ENCODE results near the gene RTL9. TPM values are rescaled to one million over a fixed set of nuclear protein-coding genes. Genes with fewer than 3 reads are reported as not detected.

RTL9 gene
- total RNA-seq, 1 experiment from 2014 or later, result not detected

DNA sequence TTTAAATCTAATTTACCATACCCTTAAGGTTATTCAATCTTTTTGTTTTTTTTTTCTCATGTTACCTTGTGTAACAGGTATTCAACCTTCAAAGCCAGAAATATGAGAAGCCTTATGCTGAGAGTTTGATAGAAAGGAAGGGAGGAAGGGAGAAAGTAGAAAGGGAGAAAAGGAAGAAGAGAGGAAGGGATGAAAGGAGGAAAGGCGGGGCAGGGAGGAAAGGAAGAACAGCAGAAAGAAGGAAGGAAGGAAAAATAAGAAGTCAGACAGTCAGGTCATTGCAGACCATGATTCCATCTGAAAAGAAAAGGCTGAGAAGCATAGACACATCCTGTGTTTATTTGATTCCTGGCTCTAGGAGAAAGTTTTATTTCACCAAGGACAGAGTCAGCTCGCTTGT, 30.9 kb downstream of the RTL9 start:
- no peaks in the 10 kb centered on the region for H3K4me1 ChIP-seq (ENCODE audit: control insufficient read depth, insufficient read depth, low read length)
- no peak for DNase-seq (ENCODE audit: low read depth, low spot score)
- ChIA-PET POLR2A (no interaction called here), CTCF (no interaction called here)
- no peaks in the 10 kb centered on the region for H3K27me3 ChIP-seq (ENCODE audit: control insufficient read depth, insufficient read depth, low read length)
- no peaks in the 10 kb centered on the region for H3K36me3 ChIP-seq (ENCODE audit: control insufficient read depth, insufficient read depth, low read length)
- intact Hi-C loops (cut with micrococcal nuclease; ENCODE audit: unreplicated experiment) (no loop called here), in situ Hi-C loops (cut with HindIII; ENCODE audit: low pct_unique_long_range_greater_than_20kb, low sequenced_read_pairs) (no loop called here)
- no peaks in the 10 kb centered on the region for H3K9me3 ChIP-seq (ENCODE audit: control insufficient read depth, insufficient read depth, low read depth, low read length)
- no peak for ATAC-seq
- no peak overlapping the region for H3K4me3 ChIP-seq (ENCODE audit: low read depth in 2 of 2, low read length in 2 of 2)
- TF ChIP-seq POLR2AphosphoS5 (IDR thresholded peaks at IDR 0.05; ENCODE audit: low read depth, low read length) (no peak), TCF7L2 (IDR thresholded peaks at IDR 0.05; ENCODE audit: low read depth, low read length) (no peak), SIN3A (IDR thresholded peaks at IDR 0.05; ENCODE audit: borderline replicate concordance, insufficient read depth, low read depth, low read length) (no peak)
- TF ChIP-seq, protein P1, sequence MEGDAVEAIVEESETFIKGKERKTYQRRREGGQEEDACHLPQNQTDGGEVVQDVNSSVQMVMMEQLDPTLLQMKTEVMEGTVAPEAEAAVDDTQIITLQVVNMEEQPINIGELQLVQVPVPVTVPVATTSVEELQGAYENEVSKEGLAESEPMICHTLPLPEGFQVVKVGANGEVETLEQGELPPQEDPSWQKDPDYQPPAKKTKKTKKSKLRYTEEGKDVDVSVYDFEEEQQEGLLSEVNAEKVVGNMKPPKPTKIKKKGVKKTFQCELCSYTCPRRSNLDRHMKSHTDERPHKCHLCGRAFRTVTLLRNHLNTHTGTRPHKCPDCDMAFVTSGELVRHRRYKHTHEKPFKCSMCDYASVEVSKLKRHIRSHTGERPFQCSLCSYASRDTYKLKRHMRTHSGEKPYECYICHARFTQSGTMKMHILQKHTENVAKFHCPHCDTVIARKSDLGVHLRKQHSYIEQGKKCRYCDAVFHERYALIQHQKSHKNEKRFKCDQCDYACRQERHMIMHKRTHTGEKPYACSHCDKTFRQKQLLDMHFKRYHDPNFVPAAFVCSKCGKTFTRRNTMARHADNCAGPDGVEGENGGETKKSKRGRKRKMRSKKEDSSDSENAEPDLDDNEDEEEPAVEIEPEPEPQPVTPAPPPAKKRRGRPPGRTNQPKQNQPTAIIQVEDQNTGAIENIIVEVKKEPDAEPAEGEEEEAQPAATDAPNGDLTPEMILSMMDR (IDR thresholded peaks at IDR 0.05), result no peak
- TF ChIP-seq, protein P2, sequence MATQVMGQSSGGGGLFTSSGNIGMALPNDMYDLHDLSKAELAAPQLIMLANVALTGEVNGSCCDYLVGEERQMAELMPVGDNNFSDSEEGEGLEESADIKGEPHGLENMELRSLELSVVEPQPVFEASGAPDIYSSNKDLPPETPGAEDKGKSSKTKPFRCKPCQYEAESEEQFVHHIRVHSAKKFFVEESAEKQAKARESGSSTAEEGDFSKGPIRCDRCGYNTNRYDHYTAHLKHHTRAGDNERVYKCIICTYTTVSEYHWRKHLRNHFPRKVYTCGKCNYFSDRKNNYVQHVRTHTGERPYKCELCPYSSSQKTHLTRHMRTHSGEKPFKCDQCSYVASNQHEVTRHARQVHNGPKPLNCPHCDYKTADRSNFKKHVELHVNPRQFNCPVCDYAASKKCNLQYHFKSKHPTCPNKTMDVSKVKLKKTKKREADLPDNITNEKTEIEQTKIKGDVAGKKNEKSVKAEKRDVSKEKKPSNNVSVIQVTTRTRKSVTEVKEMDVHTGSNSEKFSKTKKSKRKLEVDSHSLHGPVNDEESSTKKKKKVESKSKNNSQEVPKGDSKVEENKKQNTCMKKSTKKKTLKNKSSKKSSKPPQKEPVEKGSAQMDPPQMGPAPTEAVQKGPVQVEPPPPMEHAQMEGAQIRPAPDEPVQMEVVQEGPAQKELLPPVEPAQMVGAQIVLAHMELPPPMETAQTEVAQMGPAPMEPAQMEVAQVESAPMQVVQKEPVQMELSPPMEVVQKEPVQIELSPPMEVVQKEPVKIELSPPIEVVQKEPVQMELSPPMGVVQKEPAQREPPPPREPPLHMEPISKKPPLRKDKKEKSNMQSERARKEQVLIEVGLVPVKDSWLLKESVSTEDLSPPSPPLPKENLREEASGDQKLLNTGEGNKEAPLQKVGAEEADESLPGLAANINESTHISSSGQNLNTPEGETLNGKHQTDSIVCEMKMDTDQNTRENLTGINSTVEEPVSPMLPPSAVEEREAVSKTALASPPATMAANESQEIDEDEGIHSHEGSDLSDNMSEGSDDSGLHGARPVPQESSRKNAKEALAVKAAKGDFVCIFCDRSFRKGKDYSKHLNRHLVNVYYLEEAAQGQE (IDR thresholded peaks at IDR 0.05; ENCODE audit: insufficient read depth in 1 of 2, low read depth in 2 of 2, low read length in 1 of 2), result no peak
- BruUV-seq (replicated peaks), result no TSS peak
- H3K27ac ChIP-seq (ENCODE audit: low read length), result no peak overlapping the region

DNA sequence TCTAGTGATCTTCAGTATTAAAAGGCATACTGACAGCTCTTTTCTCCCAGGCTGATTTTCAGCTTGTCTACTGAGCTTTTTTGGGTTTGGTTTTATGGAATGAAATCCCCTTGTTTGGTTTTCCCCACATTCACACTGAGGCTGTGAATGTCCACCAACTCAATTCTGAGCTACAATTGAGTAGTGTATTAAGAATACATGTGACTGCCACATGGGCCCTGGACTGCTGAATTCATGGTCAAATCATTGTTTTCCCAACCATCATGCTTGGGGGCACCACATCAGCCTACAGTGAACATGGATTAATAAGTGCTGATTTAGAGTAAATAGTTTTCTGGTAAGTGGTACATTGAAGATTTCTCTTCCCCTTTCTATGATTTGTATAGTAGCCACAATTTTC, 32.4 kb downstream of the RTL9 start:
- Histone ChIP-seq H3K36me3 (ENCODE audit: control insufficient read depth, insufficient read depth, low read length) (no peaks in the 10 kb centered on the region), H3K27me3 (ENCODE audit: control insufficient read depth, insufficient read depth, low read length) (no peaks in the 10 kb centered on the region), H3K4me3 (ENCODE audit: low read depth in 2 of 2, low read length in 2 of 2) (no peak overlapping the region), H3K27ac (ENCODE audit: low read length) (no peak overlapping the region), H3K9me3 (ENCODE audit: control insufficient read depth, insufficient read depth, low read depth, low read length) (no peaks in the 10 kb centered on the region), H3K4me1 (ENCODE audit: control insufficient read depth, insufficient read depth, low read length) (no peaks in the 10 kb centered on the region)
- POLR2A ChIA-PET, result no interaction called here
- TF ChIP-seq TCF7L2 (IDR thresholded peaks at IDR 0.05; ENCODE audit: low read depth, low read length) (no peak), SIN3A (IDR thresholded peaks at IDR 0.05; ENCODE audit: borderline replicate concordance, insufficient read depth, low read depth, low read length) (no peak), POLR2AphosphoS5 (IDR thresholded peaks at IDR 0.05; ENCODE audit: low read depth, low read length) (no peak)
- TF ChIP-seq, protein P1 (IDR thresholded peaks at IDR 0.05), result no peak
- TF ChIP-seq, protein P2 (IDR thresholded peaks at IDR 0.05; ENCODE audit: insufficient read depth in 1 of 2, low read depth in 2 of 2, low read length in 1 of 2), result no peak
- intact Hi-C loops (cut with micrococcal nuclease; ENCODE audit: unreplicated experiment) (no loop called here), in situ Hi-C loops (cut with HindIII; ENCODE audit: low pct_unique_long_range_greater_than_20kb, low sequenced_read_pairs) (no loop called here)
- BruUV-seq (replicated peaks), result no TSS peak
- ATAC-seq (no peak), DNase-seq (ENCODE audit: low read depth, low spot score) (no peak)
- CTCF ChIA-PET, result interaction anchor here (0.6 to 0.9 kb wide), 2 partner anchors 24 to 223 kb away, joined by 3 read pairs; no protein-coding TSS in a partner anchor
